A673 (cell line): ENCODE data around the gene SETD9. TPM values are rescaled to one million over a fixed set of nuclear protein-coding genes. Genes with fewer than 3 reads are reported as not detected.

Experiments used
- BruUV-seq: library from RNA; stranded (reverse); fragments of 400-500 nt; replicated peaks from 2 replicates; lab custom pipeline; 2021; lab: Mats Ljungman, UMichigan
- CTCF ChIA-PET: fragments of 300-600 bp; sonication (Branson Sonifier 250); formaldehyde crosslinking; loops from one replicate; lab custom pipeline; 2022; ENCODE audit warnings: antibody characterized with exemption; lab: Charles Lee
- POLR2A ChIA-PET: fragments of 300-600 bp; sonication (Branson Sonifier 250); formaldehyde crosslinking; loops from one replicate; lab custom pipeline; 2022; ENCODE audit warnings: antibody characterized with exemption; ENCODE audit not compliant: low non-redundant PET; lab: Charles Lee
- DNase-seq: peaks from one replicate; pipeline ENCODE4 v3.0.0-alpha.2; 2015; ENCODE audit warnings: low spot score
- H3K27ac ChIP-seq: fragments of 200-600 bp; sonication (generic); 2 replicates; pipeline ENCODE4 v1.5.1; 2016; ENCODE audit warnings: mixed run types, low read depth, mild to moderate bottlenecking, mixed read lengths, antibody characterized with exemption, low read length; ENCODE audit not compliant: poor library complexity, severe bottlenecking
- H3K27me3 ChIP-seq: fragments of 200-600 bp; sonication (generic); replicated peaks from 2 replicates; pipeline ENCODE4 v1.6.1; 2017; ENCODE audit warnings: mixed run types, low read depth, mild to moderate bottlenecking, mixed read lengths, antibody characterized with exemption, low read length; ENCODE audit not compliant: insufficient read depth, poor library complexity
- H3K36me3 ChIP-seq: fragments of 200-600 bp; sonication (generic); 2 replicates; pipeline ENCODE4 v1.6.1; 2016; ENCODE audit warnings: mixed run types, mild to moderate bottlenecking, mixed read lengths, antibody characterized with exemption, low read length; ENCODE audit not compliant: insufficient read depth, poor library complexity, severe bottlenecking
- H3K4me1 ChIP-seq: fragments of 200-600 bp; sonication (generic); 2 replicates; pipeline ENCODE4 v1.6.1; 2017; ENCODE audit warnings: mixed run types, mild to moderate bottlenecking, mixed read lengths, antibody characterized with exemption, low read length; ENCODE audit not compliant: insufficient read depth, poor library complexity, severe bottlenecking
- H3K4me3 ChIP-seq: fragments of 200-600 bp; sonication (generic); 2 replicates; pipeline ENCODE4 v1.5.1; 2016; ENCODE audit warnings: low read depth, mixed run types, mild to moderate bottlenecking, mixed read lengths, low read length; ENCODE audit not compliant: poor library complexity, severe bottlenecking
- H3K9me3 ChIP-seq: fragments of 200-600 bp; sonication (generic); 2 replicates; pipeline ENCODE4 v1.6.1; 2016; ENCODE audit warnings: mixed run types, low read depth, mild to moderate bottlenecking, mixed read lengths, antibody characterized with exemption, low read length; ENCODE audit not compliant: poor library complexity, severe bottlenecking
- EZH2 ChIP-seq: fragments of 200-600 bp; sonication (generic); IDR thresholded peaks from 2 replicates; pipeline ENCODE4 v1.6.1; 2017; ENCODE audit warnings: borderline replicate concordance, low read depth, mild to moderate bottlenecking, mixed read lengths, antibody characterized with exemption, low read length; ENCODE audit not compliant: poor library complexity, severe bottlenecking
- intact Hi-C: fragments of 100-400 bp; cut with micrococcal nuclease; formaldehyde crosslinking; loops from one replicate; pipeline ENCODE4 v1.10.0; 2022; ENCODE audit not compliant: unreplicated experiment
- total RNA-seq: library from RNA; stranded (reverse); gene quantifications from 2 replicates; pipeline ENCODE4 v1.2.3, GENCODE V29; 2021
- TF ChIP-seq, protein P1 (sequence below): fragments of 300-800, 200-600 bp; sonication (generic); conservative IDR thresholded peaks from 2 replicates; pipeline ENCODE4 v1.5.1; 2017; ENCODE audit warnings: low read depth, mild to moderate bottlenecking, antibody characterized with exemption, low read length, moderate library complexity, mixed read lengths

Gene SETD9
- total RNA-seq, 1 experiment from 2014 or later: 10.0 TPM

DNA sequence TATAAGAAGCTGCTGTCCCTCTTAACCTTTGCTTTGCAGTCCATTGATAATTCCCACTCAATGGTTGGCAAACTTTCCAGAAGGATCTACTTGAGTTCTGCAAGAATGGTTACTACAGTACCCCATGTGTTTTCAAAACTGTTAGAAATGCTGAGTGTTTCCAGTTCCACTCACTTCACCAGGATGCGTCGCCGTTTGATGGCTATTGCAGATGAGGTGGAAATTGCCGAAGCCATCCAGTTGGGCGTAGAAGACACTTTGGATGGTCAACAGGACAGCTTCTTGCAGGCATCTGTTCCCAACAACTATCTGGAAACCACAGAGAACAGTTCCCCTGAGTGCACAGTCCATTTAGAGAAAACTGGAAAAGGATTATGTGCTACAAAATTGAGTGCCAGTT, 27.8 kb upstream of the SETD9 start:
- Histone ChIP-seq H3K27me3 (no peaks in the 10 kb centered on the region), H3K27ac (no peak overlapping the region), H3K9me3 (no peaks in the 10 kb centered on the region), H3K36me3 (no peaks in the 10 kb centered on the region), H3K4me3 (no peak overlapping the region), H3K4me1 (no peaks in the 10 kb centered on the region)
- intact Hi-C loops: no loop called here
- CTCF ChIA-PET: no interaction called here
- DNase-seq: no peak
- TF ChIP-seq, protein P1, sequence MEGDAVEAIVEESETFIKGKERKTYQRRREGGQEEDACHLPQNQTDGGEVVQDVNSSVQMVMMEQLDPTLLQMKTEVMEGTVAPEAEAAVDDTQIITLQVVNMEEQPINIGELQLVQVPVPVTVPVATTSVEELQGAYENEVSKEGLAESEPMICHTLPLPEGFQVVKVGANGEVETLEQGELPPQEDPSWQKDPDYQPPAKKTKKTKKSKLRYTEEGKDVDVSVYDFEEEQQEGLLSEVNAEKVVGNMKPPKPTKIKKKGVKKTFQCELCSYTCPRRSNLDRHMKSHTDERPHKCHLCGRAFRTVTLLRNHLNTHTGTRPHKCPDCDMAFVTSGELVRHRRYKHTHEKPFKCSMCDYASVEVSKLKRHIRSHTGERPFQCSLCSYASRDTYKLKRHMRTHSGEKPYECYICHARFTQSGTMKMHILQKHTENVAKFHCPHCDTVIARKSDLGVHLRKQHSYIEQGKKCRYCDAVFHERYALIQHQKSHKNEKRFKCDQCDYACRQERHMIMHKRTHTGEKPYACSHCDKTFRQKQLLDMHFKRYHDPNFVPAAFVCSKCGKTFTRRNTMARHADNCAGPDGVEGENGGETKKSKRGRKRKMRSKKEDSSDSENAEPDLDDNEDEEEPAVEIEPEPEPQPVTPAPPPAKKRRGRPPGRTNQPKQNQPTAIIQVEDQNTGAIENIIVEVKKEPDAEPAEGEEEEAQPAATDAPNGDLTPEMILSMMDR: no peak
- TF ChIP-seq EZH2: no peak
- no TSS peak for BruUV-seq
- POLR2A ChIA-PET: no interaction called here

DNA sequence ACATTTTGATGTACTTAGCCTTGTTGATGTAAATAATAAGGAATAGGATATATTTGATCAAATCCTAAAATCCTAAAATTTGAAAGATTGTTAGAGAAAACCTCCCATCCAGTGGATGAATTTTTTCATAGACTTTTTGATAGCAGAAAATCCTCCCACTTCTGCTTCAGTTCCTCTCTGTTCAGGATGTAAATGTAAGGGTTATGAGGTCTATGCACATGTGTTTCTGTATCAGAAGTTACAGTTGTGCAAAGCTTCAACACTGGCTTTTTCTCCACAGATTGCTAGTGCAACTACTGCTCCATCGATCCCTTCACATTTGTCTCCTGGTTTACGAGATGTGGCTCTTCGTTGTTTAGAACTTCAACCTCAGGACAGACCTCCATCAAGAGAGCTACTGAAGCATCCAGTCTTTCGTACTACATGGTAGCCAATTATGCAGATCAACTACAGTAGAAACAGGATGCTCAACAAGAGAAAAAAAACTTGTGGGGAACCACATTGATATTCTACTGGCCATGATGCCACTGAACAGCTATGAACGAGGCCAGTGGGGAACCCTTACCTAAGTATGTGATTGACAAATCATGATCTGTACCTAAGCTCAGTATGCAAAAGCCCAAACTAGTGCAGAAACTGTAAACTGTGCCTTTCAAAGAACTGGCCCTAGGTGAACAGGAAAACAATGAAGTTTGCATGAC, 16.0 kb upstream of the SETD9 start:
- Histone ChIP-seq H3K4me3 (no peak overlapping the region), H3K27ac (no peak overlapping the region), H3K4me1 (no peaks in the 10 kb centered on the region), H3K36me3 (peaks cover under 1% of the 10 kb centered on the region), H3K9me3 (no peaks in the 10 kb centered on the region), H3K27me3 (no peaks in the 10 kb centered on the region)
- CTCF ChIA-PET: no interaction called here
- BruUV-seq: no TSS peak
- POLR2A ChIA-PET: no interaction called here
- intact Hi-C loops: no loop called here
- TF ChIP-seq, protein P1: no peak
- TF ChIP-seq EZH2: no peak
- no peak for DNase-seq

DNA sequence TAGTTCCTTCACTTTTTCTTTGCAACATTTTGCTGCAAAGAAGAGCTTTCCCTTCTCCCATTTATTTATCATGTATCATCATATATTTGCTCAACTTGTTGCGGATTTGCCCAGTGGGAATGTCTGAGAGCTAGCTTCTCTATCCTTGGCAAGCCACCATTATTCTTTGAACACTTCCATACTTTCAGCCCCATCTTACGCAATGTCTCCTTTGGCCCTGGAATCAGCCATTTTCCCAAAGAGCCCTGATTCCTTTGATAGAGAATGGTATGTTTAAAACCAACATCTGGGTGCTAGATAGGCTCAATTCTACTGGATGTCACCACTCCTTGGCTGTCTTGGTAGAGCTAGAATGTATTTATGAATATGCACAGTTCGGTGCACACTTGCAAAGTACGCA, 12.6 kb upstream of the SETD9 start:
- H3K27me3 ChIP-seq: no peaks in the 10 kb centered on the region
- DNase-seq: no peak
- ChIA-PET POLR2A (no interaction called here), CTCF (no interaction called here)
- TF ChIP-seq EZH2: no peak
- TF ChIP-seq, protein P1: no peak
- no peaks in the 10 kb centered on the region for H3K4me1 ChIP-seq
- no peaks in the 10 kb centered on the region for H3K36me3 ChIP-seq
- no peak overlapping the region for H3K27ac ChIP-seq
- H3K4me3 ChIP-seq: no peak overlapping the region
- BruUV-seq: no TSS peak
- intact Hi-C loops: no loop called here
- no peaks in the 10 kb centered on the region for H3K9me3 ChIP-seq
